HepG2 (cell line): ENCODE results near the gene PARP11. TPM values are rescaled to one million over a fixed set of nuclear protein-coding genes. Genes with fewer than 3 reads are reported as not detected.
A peak's percentile ranks its signal among the peaks of the same experiment; 100 is the strongest.

Experiments
- ATAC-seq: fragments of 200-7000 bp; cut with Tn5 transposase; 3 replicates; pipeline ENCODE4 v1.9.1; 2020; ENCODE audit warnings: mild to moderate bottlenecking, moderate library complexity
- BruUV-seq: library from RNA; stranded (reverse); fragments of 400-500 nt; replicated peaks from 2 replicates; lab custom pipeline; 2021; lab: Mats Ljungman, UMichigan
- CTCF ChIA-PET: fragments of 300-600 bp; formaldehyde crosslinking; extraction: SDS; loops from one replicate; lab custom pipeline; 2021; ENCODE audit warnings: low total read pairs, inconsistent platforms, low intra/inter-chr PET ratio; lab: Yijun Ruan, JAX
- POLR2A ChIA-PET: fragments of 350-600 bp; sonication (Branson Sonifier 250); formaldehyde crosslinking; loops from one replicate; lab custom pipeline; 2020; ENCODE audit warnings: antibody characterized with exemption, inconsistent platforms; lab: Yijun Ruan, JAX
- DNase-seq: peaks from one replicate; pipeline ENCODE4 v3.0.0-alpha.2; 2015; ENCODE audit warnings: low spot score
- FAIRE-seq: peaks from 3 replicates; lab custom pipeline; 2011; peaks lifted over from hg19 to GRCh38; lab: Jason Lieb, UNC
- H2AFZ ChIP-seq: one replicate; pipeline ENCODE4 v1.6.1; 2011; ENCODE audit warnings: low read length, inconsistent platforms
- H3K27ac ChIP-seq: fragments of 300-600 bp; 3 replicates; pipeline ENCODE4 v1.8.0; 2011; ENCODE audit warnings: mixed run types, mild to moderate bottlenecking, mixed read lengths, low read length, inconsistent platforms; ENCODE audit not compliant: insufficient read depth; ENCODE audit errors: extremely low read length
- H3K27me3 ChIP-seq, 2 experiments: fragments of 200-600 bp in 1 of 2; 2 replicates in 1 of 2; 3 replicates in 1 of 2; pipeline versions ENCODE4 v1.6.0 to v1.8.0; 2011; ENCODE audit warnings: low read length in 2 of 2, mild to moderate bottlenecking in 2 of 2, moderate library complexity in 2 of 2, inconsistent platforms in 1 of 2; ENCODE audit not compliant: insufficient read depth in 2 of 2, control insufficient read depth in 1 of 2
- H3K36me3 ChIP-seq, 2 experiments: fragments of 200-600 bp in 1 of 2; replicated peaks in 1 of 2; 2 replicates in 1 of 2; 3 replicates in 1 of 2; pipeline versions ENCODE4 v1.5.1 to v1.8.0; 2011; ENCODE audit warnings: low read length in 2 of 2, inconsistent platforms in 1 of 2; ENCODE audit not compliant: insufficient read depth in 2 of 2, control insufficient read depth in 1 of 2
- H3K4me1 ChIP-seq: 2 replicates; pipeline ENCODE4 v1.5.1; 2012; ENCODE audit warnings: low read length, inconsistent platforms; ENCODE audit not compliant: insufficient read depth
- H3K4me2 ChIP-seq: 2 replicates; pipeline ENCODE4 v1.6.0; 2011; ENCODE audit warnings: low read depth, low read length, inconsistent platforms
- H3K4me3 ChIP-seq, 3 experiments: fragments of 200-600 bp in 1 of 3; sonication (generic), shearing (Covaris generic) in 1 of 3; replicated peaks in 1 of 3; 2 replicates each; pipeline ENCODE4 v1.5.1; 2011 to 2016; ENCODE audit warnings: low read length in 3 of 3, inconsistent platforms in 2 of 3, low read depth in 2 of 3, mild to moderate bottlenecking in 2 of 3, control low read depth in 1 of 3, mixed read lengths in 1 of 3; ENCODE audit not compliant: insufficient read depth in 1 of 3
- H3K79me2 ChIP-seq: one replicate; pipeline ENCODE4 v1.6.1; 2011; ENCODE audit warnings: low read length, inconsistent platforms; ENCODE audit not compliant: insufficient read depth
- H3K9ac ChIP-seq: 2 replicates; pipeline ENCODE4 v1.6.0; 2011; ENCODE audit warnings: mild to moderate bottlenecking, low read depth, low read length, inconsistent platforms; ENCODE audit not compliant: insufficient read depth
- H3K9me3 ChIP-seq: 2 replicates; pipeline ENCODE4 v1.5.1; 2012; ENCODE audit warnings: mild to moderate bottlenecking, low read length
- H4K20me1 ChIP-seq: 2 replicates; pipeline ENCODE4 v1.6.0; 2011; ENCODE audit warnings: inconsistent platforms, mild to moderate bottlenecking, low read length, moderate library complexity; ENCODE audit not compliant: insufficient read depth
- HHEX ChIP-seq: IDR thresholded peaks from 2 replicates; pipeline ENCODE4 v1.6.1; 2016; ENCODE audit warnings: control low read depth
- KLF12 ChIP-seq: sonication (generic); formaldehyde crosslinking; IDR thresholded peaks from 2 replicates; pipeline ENCODE4 v1.4.0; 2020; ENCODE audit warnings: missing genetic modification reagents, borderline replicate concordance
- KMT2A ChIP-seq: sonication (generic); formaldehyde crosslinking; IDR thresholded peaks from 2 replicates; pipeline ENCODE4 v1.4.0; 2020; ENCODE audit warnings: missing genetic modification reagents
- RBFOX2 ChIP-seq: fragments of 200-400 bp; formaldehyde crosslinking; IDR thresholded peaks from 2 replicates; pipeline ENCODE4 v1.6.1; 2017; ENCODE audit warnings: low read depth, mild to moderate bottlenecking, low read length
- RCOR2 ChIP-seq: IDR thresholded peaks from 2 replicates; pipeline ENCODE4 v1.6.1; 2016; ENCODE audit warnings: missing biosample characterization, missing genetic modification reagents
- RFX3 ChIP-seq: IDR thresholded peaks from 2 replicates; pipeline ENCODE4 v1.6.1; 2016; ENCODE audit warnings: missing biosample characterization, missing genetic modification reagents
- ZNF333 ChIP-seq: sonication (generic); formaldehyde crosslinking; IDR thresholded peaks from 2 replicates; pipeline ENCODE4 v1.4.0; 2020; ENCODE audit warnings: mild to moderate bottlenecking, missing genetic modification reagents, borderline replicate concordance
- ZNF773 ChIP-seq: sonication (generic); formaldehyde crosslinking; IDR thresholded peaks from 2 replicates; pipeline ENCODE4 v1.4.0; 2020; ENCODE audit warnings: missing genetic modification reagents, borderline replicate concordance
- WGBS: methylation state at CpG from one replicate; pipeline ENCODE4 v1.1.6; 2017; ENCODE audit warnings: low lambda C conversion rate; 5-methylcytosine and 5-hydroxymethylcytosine counted together
- in situ Hi-C: cut with HindIII; loops from 2 replicates; pipeline ENCODE4 v1.10.0; 2017; ENCODE audit warnings: low pct_unique_long_range_greater_than_20kb; ENCODE audit not compliant: extremely low pct_ligation_motif_present
- intact Hi-C: fragments of 100-400 bp; cut with micrococcal nuclease; formaldehyde crosslinking; loops from one replicate; pipeline ENCODE4 v1.10.0; 2022; ENCODE audit not compliant: unreplicated experiment
- polyA plus RNA-seq, 8 experiments: library from polyadenylated mRNA; depleted of rRNA in 3 of 8; stranded (reverse) in 7 of 8; unstranded in 1 of 8; fragments of >200 nt; fragmentation: Illumina TruSeq in 4 of 8; extraction: Trizol in 4 of 8; gene quantifications; 2 replicates each; pipeline versions ENCODE4 v1.2.1 to v1.2.3, GENCODE V29; 2011 to 2016; ENCODE audit warnings: low read depth in 4 of 8, missing spikeins in 1 of 8, mixed read lengths in 1 of 8; ENCODE audit not compliant: insufficient read depth in 1 of 8
- total RNA-seq, 5 experiments: library from RNA; depleted of rRNA; stranded (reverse); fragments of >200 nt; fragmentation: Illumina TruSeq; extraction: Trizol; gene quantifications; 2 replicates each; pipeline ENCODE4 v1.2.3, GENCODE V29; 2016; ENCODE audit warnings: low read depth in 1 of 5
- TF ChIP-seq, protein P1 (sequence below): sonication (generic); formaldehyde crosslinking; IDR thresholded peaks from 2 replicates; pipeline ENCODE4 v1.4.0; 2020; ENCODE audit warnings: mild to moderate bottlenecking, low read depth, missing genetic modification reagents
- TF ChIP-seq, protein P2 (sequence below): sonication (generic); formaldehyde crosslinking; IDR thresholded peaks from 2 replicates; pipeline ENCODE4 v1.5.0; 2020; ENCODE audit warnings: missing genetic modification reagents, mild to moderate bottlenecking, borderline replicate concordance
- TF ChIP-seq, protein P3 (sequence below): sonication (generic); formaldehyde crosslinking; IDR thresholded peaks from 2 replicates; pipeline ENCODE4 v1.4.0; 2020; ENCODE audit warnings: mild to moderate bottlenecking, missing genetic modification reagents
- TF ChIP-seq, protein P4 (sequence below): sonication (generic); formaldehyde crosslinking; conservative IDR thresholded peaks from 2 replicates; pipeline ENCODE4 v1.8.0; 2022; ENCODE audit warnings: missing genetic modification reagents
- TF ChIP-seq, protein P5 (sequence below): sonication (generic); formaldehyde crosslinking; IDR thresholded peaks from 2 replicates; pipeline ENCODE4 v1.4.0; 2020; ENCODE audit warnings: missing genetic modification reagents

The PARP11 gene
- total and polyA plus RNA-seq, 2 of the 13 experiments (the other 11 are each of a cell fraction or from before 2014, with no cell fraction given) = 4.0 to 7.6 TPM

DNA sequence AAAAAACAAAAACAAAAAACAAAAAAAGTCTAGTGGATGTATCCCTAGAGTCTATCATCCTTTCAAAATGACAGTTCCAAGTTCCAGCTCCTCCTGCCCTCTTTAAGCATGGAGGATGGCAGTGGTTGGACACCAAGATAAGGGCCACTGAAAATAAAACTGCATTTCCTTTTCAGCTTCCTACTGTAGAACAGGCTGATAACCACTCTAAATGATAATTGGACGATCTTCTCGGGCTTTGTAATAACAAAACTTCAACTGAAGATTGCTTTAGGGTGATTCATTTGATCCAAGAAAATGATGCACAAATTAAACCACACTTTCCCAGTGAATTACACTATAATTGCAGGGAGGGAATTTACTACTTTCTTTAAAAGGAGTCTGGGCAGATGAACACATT, 78.1 kb downstream of the PARP11 start:
- Histone ChIP-seq H3K4me1 (peaks cover 25% of the 10 kb centered on the region), H2AFZ (no peak overlapping the region), H3K9ac (no peak overlapping the region), H3K36me3 (no peaks in the 10 kb centered on the region), H3K9me3 (no peaks in the 10 kb centered on the region), H3K4me3 (no peak overlapping the region)
- intact Hi-C loops = no loop called here
- CTCF ChIA-PET = no interaction called here
- 62% methylated on average over 2 of the region's 2 CpGs for WGBS
- no peak for DNase-seq
- TF ChIP-seq HHEX (no peak), KMT2A (CRISPR knock-in tag) (no peak), RFX3 (CRISPR knock-in tag) (no peak), KLF12 (CRISPR knock-in tag) (no peak), RCOR2 (no peak), ZNF773 (CRISPR knock-in tag) (no peak), ZNF333 (CRISPR knock-in tag) (no peak), RBFOX2 (no peak)
- TF ChIP-seq, protein P1, sequence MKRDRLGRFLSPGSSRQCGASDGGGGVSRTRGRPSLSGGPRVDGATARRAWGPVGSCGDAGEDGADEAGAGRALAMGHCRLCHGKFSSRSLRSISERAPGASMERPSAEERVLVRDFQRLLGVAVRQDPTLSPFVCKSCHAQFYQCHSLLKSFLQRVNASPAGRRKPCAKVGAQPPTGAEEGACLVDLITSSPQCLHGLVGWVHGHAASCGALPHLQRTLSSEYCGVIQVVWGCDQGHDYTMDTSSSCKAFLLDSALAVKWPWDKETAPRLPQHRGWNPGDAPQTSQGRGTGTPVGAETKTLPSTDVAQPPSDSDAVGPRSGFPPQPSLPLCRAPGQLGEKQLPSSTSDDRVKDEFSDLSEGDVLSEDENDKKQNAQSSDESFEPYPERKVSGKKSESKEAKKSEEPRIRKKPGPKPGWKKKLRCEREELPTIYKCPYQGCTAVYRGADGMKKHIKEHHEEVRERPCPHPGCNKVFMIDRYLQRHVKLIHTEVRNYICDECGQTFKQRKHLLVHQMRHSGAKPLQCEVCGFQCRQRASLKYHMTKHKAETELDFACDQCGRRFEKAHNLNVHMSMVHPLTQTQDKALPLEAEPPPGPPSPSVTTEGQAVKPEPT (CRISPR knock-in tag) = no peak
- TF ChIP-seq, protein P2, sequence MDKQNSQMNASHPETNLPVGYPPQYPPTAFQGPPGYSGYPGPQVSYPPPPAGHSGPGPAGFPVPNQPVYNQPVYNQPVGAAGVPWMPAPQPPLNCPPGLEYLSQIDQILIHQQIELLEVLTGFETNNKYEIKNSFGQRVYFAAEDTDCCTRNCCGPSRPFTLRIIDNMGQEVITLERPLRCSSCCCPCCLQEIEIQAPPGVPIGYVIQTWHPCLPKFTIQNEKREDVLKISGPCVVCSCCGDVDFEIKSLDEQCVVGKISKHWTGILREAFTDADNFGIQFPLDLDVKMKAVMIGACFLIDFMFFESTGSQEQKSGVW (CRISPR knock-in tag) = no peak
- TF ChIP-seq, protein P3, sequence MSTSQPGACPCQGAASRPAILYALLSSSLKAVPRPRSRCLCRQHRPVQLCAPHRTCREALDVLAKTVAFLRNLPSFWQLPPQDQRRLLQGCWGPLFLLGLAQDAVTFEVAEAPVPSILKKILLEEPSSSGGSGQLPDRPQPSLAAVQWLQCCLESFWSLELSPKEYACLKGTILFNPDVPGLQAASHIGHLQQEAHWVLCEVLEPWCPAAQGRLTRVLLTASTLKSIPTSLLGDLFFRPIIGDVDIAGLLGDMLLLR (CRISPR knock-in tag) = no peak
- TF ChIP-seq, protein P4, sequence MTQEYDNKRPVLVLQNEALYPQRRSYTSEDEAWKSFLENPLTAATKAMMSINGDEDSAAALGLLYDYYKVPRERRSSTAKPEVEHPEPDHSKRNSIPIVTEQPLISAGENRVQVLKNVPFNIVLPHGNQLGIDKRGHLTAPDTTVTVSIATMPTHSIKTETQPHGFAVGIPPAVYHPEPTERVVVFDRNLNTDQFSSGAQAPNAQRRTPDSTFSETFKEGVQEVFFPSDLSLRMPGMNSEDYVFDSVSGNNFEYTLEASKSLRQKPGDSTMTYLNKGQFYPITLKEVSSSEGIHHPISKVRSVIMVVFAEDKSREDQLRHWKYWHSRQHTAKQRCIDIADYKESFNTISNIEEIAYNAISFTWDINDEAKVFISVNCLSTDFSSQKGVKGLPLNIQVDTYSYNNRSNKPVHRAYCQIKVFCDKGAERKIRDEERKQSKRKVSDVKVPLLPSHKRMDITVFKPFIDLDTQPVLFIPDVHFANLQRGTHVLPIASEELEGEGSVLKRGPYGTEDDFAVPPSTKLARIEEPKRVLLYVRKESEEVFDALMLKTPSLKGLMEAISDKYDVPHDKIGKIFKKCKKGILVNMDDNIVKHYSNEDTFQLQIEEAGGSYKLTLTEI = no peak
- TF ChIP-seq, protein P5, sequence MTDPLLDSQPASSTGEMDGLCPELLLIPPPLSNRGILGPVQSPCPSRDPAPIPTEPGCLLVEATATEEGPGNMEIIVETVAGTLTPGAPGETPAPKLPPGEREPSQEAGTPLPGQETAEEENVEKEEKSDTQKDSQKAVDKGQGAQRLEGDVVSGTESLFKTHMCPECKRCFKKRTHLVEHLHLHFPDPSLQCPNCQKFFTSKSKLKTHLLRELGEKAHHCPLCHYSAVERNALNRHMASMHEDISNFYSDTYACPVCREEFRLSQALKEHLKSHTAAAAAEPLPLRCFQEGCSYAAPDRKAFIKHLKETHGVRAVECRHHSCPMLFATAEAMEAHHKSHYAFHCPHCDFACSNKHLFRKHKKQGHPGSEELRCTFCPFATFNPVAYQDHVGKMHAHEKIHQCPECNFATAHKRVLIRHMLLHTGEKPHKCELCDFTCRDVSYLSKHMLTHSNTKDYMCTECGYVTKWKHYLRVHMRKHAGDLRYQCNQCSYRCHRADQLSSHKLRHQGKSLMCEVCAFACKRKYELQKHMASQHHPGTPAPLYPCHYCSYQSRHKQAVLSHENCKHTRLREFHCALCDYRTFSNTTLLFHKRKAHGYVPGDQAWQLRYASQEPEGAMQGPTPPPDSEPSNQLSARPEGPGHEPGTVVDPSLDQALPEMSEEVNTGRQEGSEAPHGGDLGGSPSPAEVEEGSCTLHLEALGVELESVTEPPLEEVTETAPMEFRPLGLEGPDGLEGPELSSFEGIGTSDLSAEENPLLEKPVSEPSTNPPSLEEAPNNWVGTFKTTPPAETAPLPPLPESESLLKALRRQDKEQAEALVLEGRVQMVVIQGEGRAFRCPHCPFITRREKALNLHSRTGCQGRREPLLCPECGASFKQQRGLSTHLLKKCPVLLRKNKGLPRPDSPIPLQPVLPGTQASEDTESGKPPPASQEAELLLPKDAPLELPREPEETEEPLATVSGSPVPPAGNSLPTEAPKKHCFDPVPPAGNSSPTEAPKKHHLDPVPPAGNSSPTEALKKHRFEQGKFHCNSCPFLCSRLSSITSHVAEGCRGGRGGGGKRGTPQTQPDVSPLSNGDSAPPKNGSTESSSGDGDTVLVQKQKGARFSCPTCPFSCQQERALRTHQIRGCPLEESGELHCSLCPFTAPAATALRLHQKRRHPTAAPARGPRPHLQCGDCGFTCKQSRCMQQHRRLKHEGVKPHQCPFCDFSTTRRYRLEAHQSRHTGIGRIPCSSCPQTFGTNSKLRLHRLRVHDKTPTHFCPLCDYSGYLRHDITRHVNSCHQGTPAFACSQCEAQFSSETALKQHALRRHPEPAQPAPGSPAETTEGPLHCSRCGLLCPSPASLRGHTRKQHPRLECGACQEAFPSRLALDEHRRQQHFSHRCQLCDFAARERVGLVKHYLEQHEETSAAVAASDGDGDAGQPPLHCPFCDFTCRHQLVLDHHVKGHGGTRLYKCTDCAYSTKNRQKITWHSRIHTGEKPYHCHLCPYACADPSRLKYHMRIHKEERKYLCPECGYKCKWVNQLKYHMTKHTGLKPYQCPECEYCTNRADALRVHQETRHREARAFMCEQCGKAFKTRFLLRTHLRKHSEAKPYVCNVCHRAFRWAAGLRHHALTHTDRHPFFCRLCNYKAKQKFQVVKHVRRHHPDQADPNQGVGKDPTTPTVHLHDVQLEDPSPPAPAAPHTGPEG (CRISPR knock-in tag) = no peak
- TF ChIP-seq, all 625 proteins: peak for 0
- H3K4me2 ChIP-seq = peak overlapping the region; percentile 23; the same call in 1 of the 2 replicates
- no TSS peak for BruUV-seq
- no peaks in the 10 kb centered on the region for H3K79me2 ChIP-seq
- FAIRE-seq (no peak), ATAC-seq (no peak)
- no peak overlapping the region for H3K27ac ChIP-seq
- in situ Hi-C loops = no loop called here
- H3K27me3 ChIP-seq = no peaks in the 10 kb centered on the region
- POLR2A ChIA-PET = no interaction called here
- no peaks in the 10 kb centered on the region for H4K20me1 ChIP-seq
